OCI-LY7 (cell line): ENCODE data around the gene SLIRP. TPM values are rescaled to one million over a fixed set of nuclear protein-coding genes. Genes with fewer than 3 reads are reported as not detected.

Experiments used
- BruUV-seq: library from RNA; stranded (reverse); fragments of 400-500 nt; replicated peaks from 2 replicates; lab custom pipeline; 2021; lab: Mats Ljungman, UMichigan
- CTCF ChIA-PET: fragments of 300-600 bp; sonication (Branson Sonifier 250); formaldehyde crosslinking; loops from one replicate; lab custom pipeline; 2022; ENCODE audit warnings: antibody characterized with exemption; ENCODE audit not compliant: unreplicated experiment; lab: Charles Lee
- POLR2A ChIA-PET: fragments of 300-600 bp; sonication (Branson Sonifier 250); formaldehyde crosslinking; loops from one replicate; lab custom pipeline; 2022; ENCODE audit warnings: antibody characterized with exemption; lab: Charles Lee
- DNase-seq: peaks from one replicate; pipeline ENCODE4 v3.0.0-alpha.2; 2015; ENCODE audit warnings: low spot score
- H2AFZ ChIP-seq: fragments of 200-600 bp; sonication (generic), shearing (Covaris generic); 2 replicates; pipeline ENCODE4 v1.6.1; 2014; ENCODE audit warnings: mild to moderate bottlenecking, antibody characterized with exemption, low read length, moderate library complexity
- H3K27ac ChIP-seq: fragments of 200-600 bp; sonication (generic); 2 replicates; pipeline ENCODE4 v1.5.1; 2014; ENCODE audit warnings: mixed run types, low read depth, mild to moderate bottlenecking, moderate library complexity, low read length, inconsistent platforms; ENCODE audit not compliant: poor library complexity, severe bottlenecking
- H3K36me3 ChIP-seq: fragments of 200-600 bp; sonication (generic); 2 replicates; pipeline ENCODE4 v1.6.1; 2014; ENCODE audit warnings: mild to moderate bottlenecking, antibody characterized with exemption, low read length, moderate library complexity, mixed read lengths; ENCODE audit not compliant: insufficient read depth
- H3K4me1 ChIP-seq: fragments of 200-600 bp; sonication (generic); 2 replicates; pipeline ENCODE4 v1.5.1; 2014; ENCODE audit warnings: mild to moderate bottlenecking, low read length; ENCODE audit not compliant: insufficient read depth, poor library complexity, severe bottlenecking
- H3K4me2 ChIP-seq: fragments of 200-600 bp; sonication (generic); 2 replicates; pipeline ENCODE4 v1.6.1; 2014; ENCODE audit warnings: mild to moderate bottlenecking, low read length
- H3K4me3 ChIP-seq: fragments of 200-600 bp; sonication (generic); 2 replicates; pipeline ENCODE4 v1.5.1; 2014; ENCODE audit warnings: mild to moderate bottlenecking, low read depth, low read length; ENCODE audit not compliant: poor library complexity, severe bottlenecking
- H3K79me2 ChIP-seq: fragments of 200-600 bp; sonication (generic); 2 replicates; pipeline ENCODE4 v1.6.1; 2016; ENCODE audit warnings: low read depth, mild to moderate bottlenecking, low read length, moderate library complexity, mixed read lengths; ENCODE audit not compliant: insufficient read depth
- H3K9me2 ChIP-seq: fragments of 200-600 bp; sonication (generic); 2 replicates; pipeline ENCODE4 v1.6.1; 2016; ENCODE audit warnings: mild to moderate bottlenecking, low read length, mixed read lengths; ENCODE audit not compliant: insufficient read depth
- H3K9me3 ChIP-seq: fragments of 200-600 bp; sonication (generic); 2 replicates; pipeline ENCODE4 v1.6.1; 2014; ENCODE audit warnings: mild to moderate bottlenecking, mixed run types, low read length, mixed read lengths
- H4K20me1 ChIP-seq: fragments of 200-600 bp; sonication (generic); 2 replicates; pipeline ENCODE4 v1.6.1; 2014; ENCODE audit warnings: mild to moderate bottlenecking, antibody characterized with exemption, low read length, moderate library complexity, mixed read lengths; ENCODE audit not compliant: insufficient read depth
- CTCF ChIP-seq: fragments of 200-600 bp; sonication (generic); conservative IDR thresholded peaks from 2 replicates; pipeline ENCODE4 v1.5.1; 2014; ENCODE audit warnings: mild to moderate bottlenecking, antibody characterized with exemption, low read length, moderate library complexity, mixed read lengths
- EZH2phosphoT487 ChIP-seq: fragments of 200-600 bp; sonication (generic); IDR thresholded peaks from 2 replicates; pipeline ENCODE4 v1.6.1; 2018; ENCODE audit warnings: low read depth, borderline replicate concordance, mild to moderate bottlenecking, mixed run types, antibody characterized with exemption, low read length, moderate library complexity, mixed read lengths
- intact Hi-C: fragments of 100-400 bp; cut with micrococcal nuclease; formaldehyde crosslinking; loops from one replicate; pipeline ENCODE4 v1.10.0; 2022; ENCODE audit not compliant: unreplicated experiment
- total RNA-seq, 2 experiments: library from RNA; depleted of rRNA in 1 of 2; stranded (reverse); fragments of >200 nt in 1 of 2; shearing (Covaris generic) in 1 of 2; gene quantifications; 2 replicates each; pipeline ENCODE4 v1.2.3, GENCODE V29; 2014 to 2022

The SLIRP gene
- total RNA-seq, 2 experiments from 2014 or later: 147 to 159 TPM

- no TSS peak for BruUV-seq
- no peak overlapping the region for H3K4me3 ChIP-seq
- no peak for TF ChIP-seq EZH2phosphoT487
- TF ChIP-seq CTCF: no peak
- DNase-seq: no peak
- H4K20me1 ChIP-seq: peaks cover 8% of the 10 kb centered on the region; the same call in 1 of the 2 replicates
- no peaks in the 10 kb centered on the region for H3K9me3 ChIP-seq
- no peak overlapping the region for H2AFZ ChIP-seq
- intact Hi-C loops: no loop called here
- POLR2A ChIA-PET: interaction anchor here (0.9 to 1.5 kb wide), 3 partner anchors 12 to 58 kb away, joined by 3 to 4 read pairs (median 4); no protein-coding TSS in a partner anchor
- peaks cover 18% of the 10 kb centered on the region for H3K79me2 ChIP-seq
- peaks cover 17% of the 10 kb centered on the region for H3K4me1 ChIP-seq
- no peaks in the 10 kb centered on the region for H3K9me2 ChIP-seq
- no peak overlapping the region for H3K27ac ChIP-seq
- H3K36me3 ChIP-seq: peaks cover 4% of the 10 kb centered on the region; the same call in 1 of the 2 replicates
- no peak overlapping the region for H3K4me2 ChIP-seq
- CTCF ChIA-PET: no interaction called here
Observed at GRCh38 chr14:77763978-77764377, 56.1 kb downstream of the SLIRP start.

Other genes starting within 250 kb of the SLIRP start
- not detected in 2 replicates for gene ISM2, start 209.3 kb upstream of the SLIRP start, total RNA-seq (2014; rRNA removed; shearing (Covaris generic))
- not detected in 2 replicates for gene ISM2, start 209.3 kb upstream of the SLIRP start, total RNA-seq (2022)
- gene SPTLC2, start 91.5 kb upstream of the SLIRP start, total RNA-seq (2014; rRNA removed; shearing (Covaris generic)): 14.7 and 19.6 TPM in 2 replicates
- 36.8 and 45.1 TPM in 2 replicates for gene SPTLC2, start 91.5 kb upstream of the SLIRP start, total RNA-seq (2022)
- 10.0 and 12.6 TPM in 2 replicates for gene ALKBH1, start 80 bp upstream of the SLIRP start, total RNA-seq (2014; rRNA removed; shearing (Covaris generic))
- gene ALKBH1, start 80 bp upstream of the SLIRP start, total RNA-seq (2022): 16.2 and 19.4 TPM in 2 replicates
- gene SNW1, start 53.1 kb downstream of the SLIRP start, total RNA-seq (2014; rRNA removed; shearing (Covaris generic)): 64.7 and 81.0 TPM in 2 replicates
- gene SNW1, start 53.1 kb downstream of the SLIRP start, total RNA-seq (2022): 107 and 113 TPM in 2 replicates
- 5.9 and 7.5 TPM in 2 replicates for gene ADCK1, start 92.0 kb downstream of the SLIRP start, total RNA-seq (2014; rRNA removed; shearing (Covaris generic))
- 9.6 and 10.3 TPM in 2 replicates for gene ADCK1, start 92.0 kb downstream of the SLIRP start, total RNA-seq (2022)